HCT116 (cell line): Measurements from ENCODE around the gene MALT1. TPM values are rescaled to one million over a fixed set of nuclear protein-coding genes. Genes with fewer than 3 reads are reported as not detected.

ENCODE experiments used
- ATAC-seq: fragments of 200-7000 bp; cut with Tn5 transposase; 2 replicates; pipeline ENCODE4 v1.9.1; 2020; ENCODE audit warnings: mild to moderate bottlenecking, moderate library complexity
- BruUV-seq: library from RNA; stranded (reverse); fragments of 400-500 nt; replicated peaks from 2 replicates; lab custom pipeline; 2021; lab: Mats Ljungman, UMichigan
- CTCF ChIA-PET: fragments of 300-600 bp; sonication (Branson Sonifier 250); formaldehyde crosslinking; loops from one replicate; lab custom pipeline; 2021; ENCODE audit warnings: antibody characterized with exemption; lab: Charles Lee
- POLR2A ChIA-PET: fragments of 300-600, 350-600 bp; sonication (Branson Sonifier 250); formaldehyde crosslinking; loops from one replicate; lab custom pipeline; 2021; ENCODE audit warnings: antibody characterized with exemption; lab: Charles Lee
- RAD21 ChIA-PET, 2 experiments: fragments of 300-600 bp; sonication (Branson Sonifier 250); formaldehyde crosslinking; loops; one replicate each; lab custom pipeline; 2023; ENCODE audit warnings: low total read pairs in 2 of 2; ENCODE audit not compliant: uncharacterized antibody in 2 of 2, unreplicated experiment in 2 of 2, low non-redundant PET in 1 of 2; lab: Charles Lee
- DNase-seq: peaks from one replicate; pipeline ENCODE4 v3.0.0-alpha.2; 2010; ENCODE audit warnings: low read depth, low spot score
- H2AFZ ChIP-seq: fragments of 200-600 bp; shearing (Covaris generic), sonication (generic); 2 replicates; pipeline ENCODE4 v1.6.1; 2017; ENCODE audit warnings: low read depth, mixed run types, mixed read lengths, antibody characterized with exemption, low read length; ENCODE audit not compliant: poor library complexity, severe bottlenecking
- H3K27ac ChIP-seq: 2 replicates; pipeline ENCODE4 v1.5.1; 2012; ENCODE audit warnings: low read depth, low read length
- H3K27me3 ChIP-seq: fragments of 200-600 bp; sonication (generic); 2 replicates; pipeline ENCODE4 v1.6.1; 2016; ENCODE audit warnings: mixed run types, low read length, mixed read lengths; ENCODE audit not compliant: insufficient read depth
- H3K36me3 ChIP-seq, 2 experiments: fragments of 200-500 bp in 1 of 2; fragments of 200-600 bp in 1 of 2; sonication (Bioruptor generic) in 1 of 2; sonication (generic) in 1 of 2; 2 replicates each; pipeline versions ENCODE4 v1.5.1 to v1.6.1; 2014 to 2016; ENCODE audit warnings: low read length in 2 of 2, inconsistent platforms in 1 of 2, mixed read lengths in 1 of 2, mixed run types in 1 of 2; ENCODE audit not compliant: insufficient read depth in 2 of 2, control insufficient read depth in 1 of 2
- H3K4me1 ChIP-seq, 2 experiments: fragments of 200-600 bp in 1 of 2; sonication (generic) in 1 of 2; 2 replicates each; pipeline versions ENCODE4 v1.5.1 to v1.6.1; 2012 to 2017; ENCODE audit warnings: low read length in 2 of 2, inconsistent platforms in 1 of 2, mild to moderate bottlenecking in 1 of 2, mixed read lengths in 1 of 2, mixed run types in 1 of 2, moderate library complexity in 1 of 2; ENCODE audit not compliant: insufficient read depth in 2 of 2, control insufficient read depth in 1 of 2
- H3K4me2 ChIP-seq: fragments of 200-600 bp; sonication (generic); 2 replicates; pipeline ENCODE4 v1.6.1; 2017; ENCODE audit warnings: mixed run types, low read length, mixed read lengths
- H3K4me3 ChIP-seq, 2 experiments: fragments of 200-600 bp in 1 of 2; sonication (generic) in 1 of 2; replicated peaks in 1 of 2; 2 replicates each; pipeline ENCODE4 v1.5.1; 2011 to 2016; ENCODE audit warnings: low read length in 2 of 2, control low read depth in 1 of 2, low read depth in 1 of 2, mild to moderate bottlenecking in 1 of 2, mixed read lengths in 1 of 2, mixed run types in 1 of 2
- H3K79me2 ChIP-seq: fragments of 200-600 bp; sonication (generic); 2 replicates; pipeline ENCODE4 v1.6.1; 2017; ENCODE audit warnings: mild to moderate bottlenecking, mixed run types, low read length, moderate library complexity, mixed read lengths; ENCODE audit not compliant: insufficient read depth
- H3K9ac ChIP-seq: fragments of 200-600 bp; sonication (generic); 2 replicates; pipeline ENCODE4 v1.6.1; 2016; ENCODE audit warnings: low read length, mixed read lengths
- H3K9me2 ChIP-seq: fragments of 200-600 bp; sonication (generic), shearing (Covaris generic); 2 replicates; pipeline ENCODE4 v1.6.1; 2017; ENCODE audit warnings: mixed run types, mild to moderate bottlenecking, moderate library complexity; ENCODE audit not compliant: insufficient read depth
- H3K9me3 ChIP-seq, 2 experiments: fragments of 200-500 bp in 1 of 2; fragments of 200-600 bp in 1 of 2; sonication (Bioruptor generic) in 1 of 2; sonication (generic) in 1 of 2; 2 replicates each; pipeline ENCODE4 v1.6.1; 2014 to 2017; ENCODE audit warnings: low read length in 2 of 2, mixed read lengths in 2 of 2, inconsistent platforms in 1 of 2, low read depth in 1 of 2, mild to moderate bottlenecking in 1 of 2, mixed run types in 1 of 2, moderate library complexity in 1 of 2; ENCODE audit not compliant: control insufficient read depth in 1 of 2, insufficient read depth in 1 of 2
- H4K20me1 ChIP-seq: fragments of 200-600 bp; sonication (generic), shearing (Covaris generic); 2 replicates; pipeline ENCODE4 v1.6.1; 2017; ENCODE audit warnings: mixed run types, mild to moderate bottlenecking, moderate library complexity; ENCODE audit not compliant: insufficient read depth
- POLR2A ChIP-seq: IDR thresholded peaks from 2 replicates; pipeline ENCODE4 v1.7.0; 2011; ENCODE audit warnings: borderline replicate concordance; ENCODE audit not compliant: insufficient read depth, insufficient read length; ENCODE audit errors: extremely low read depth
- SP1 ChIP-seq: IDR thresholded peaks from 2 replicates; pipeline ENCODE4 v1.6.1; 2012; ENCODE audit warnings: low read depth
- SRF ChIP-seq: IDR thresholded peaks from 2 replicates; pipeline ENCODE4 v1.6.1; 2012; ENCODE audit warnings: low read depth
- ZBTB33 ChIP-seq: IDR thresholded peaks from 2 replicates; pipeline ENCODE4 v1.6.1; 2011; ENCODE audit warnings: mild to moderate bottlenecking, low read length, moderate library complexity; ENCODE audit not compliant: insufficient replicate concordance; ENCODE audit errors: extremely low read depth
- ZFX ChIP-seq: fragments of 450-650 bp; IDR thresholded peaks from 2 replicates; pipeline ENCODE4 v1.6.1; 2017
- ZNF274 ChIP-seq: fragments of 200-500 bp; sonication (Bioruptor generic); IDR thresholded peaks from 2 replicates; pipeline ENCODE4 v1.6.1; 2014; ENCODE audit warnings: mild to moderate bottlenecking, low read depth, low read length, inconsistent platforms
- intact Hi-C: fragments of 100-400 bp; cut with micrococcal nuclease; formaldehyde crosslinking; loops from 2 replicates; pipeline ENCODE4 v1.10.0; 2022
- total RNA-seq: library from RNA; stranded (reverse); gene quantifications from one replicate; pipeline ENCODE4 v1.2.1, GENCODE V29; 2021; ENCODE audit not compliant: unreplicated experiment

Gene MALT1
- total RNA-seq, 1 experiment from 2014 or later, result 41.1 TPM

- TF ChIP-seq ZNF274, result no peak
These were observed 91.5 kb downstream of the MALT1 start (continued) for GRCh38 chr18:58762781-58763171.

- Histone ChIP-seq H3K4me3 (no peak overlapping the region), H3K4me1 (peaks cover 2 to 3% of the 10 kb centered on the region in 2 experiments; a peak in 1 of 4 replicates), H2AFZ (no peak overlapping the region), H3K4me2 (no peak overlapping the region), H3K9ac (no peak overlapping the region), H3K9me2 (no peaks in the 10 kb centered on the region), H3K79me2 (peaks cover 4% of the 10 kb centered on the region; the same call in 1 of the 2 replicates), H3K27me3 (no peaks in the 10 kb centered on the region), H4K20me1 (no peaks in the 10 kb centered on the region), H3K36me3 (no peaks in the 10 kb centered on the region), H3K9me3 (no peaks in the 10 kb centered on the region), H3K27ac (no peak overlapping the region)
- no TSS peak for BruUV-seq
- DNase-seq, result no peak
- intact Hi-C loops, result loop anchor here (5.0 kb wide), 2 partner anchors 636 to 859 kb away; no protein-coding TSS in a partner anchor
- CTCF ChIA-PET, result interaction anchor here (3.7 to 5.1 kb wide), 2 partner anchors 236 to 305 kb away, joined by 12 to 138 read pairs; no protein-coding TSS in a partner anchor
- TF ChIP-seq SRF (no peak), SP1 (no peak), ZFX (no peak), POLR2A (no peak), ZBTB33 (no peak)
- POLR2A ChIA-PET, result no interaction called here
- RAD21 ChIA-PET, result no interaction called here
- ATAC-seq, result no peak
These were observed 94.9 kb downstream of the MALT1 start for GRCh38 chr18:58766164-58766563.
